Liver (tissue), 9 donors: ENCODE results near the gene COMP. TPM values are rescaled to one million over a fixed set of nuclear protein-coding genes. Genes with fewer than 3 reads are reported as not detected.

ENCODE experiments used
- DNase-seq: peaks from one replicate; pipeline ENCODE4 v3.0.0-alpha.2; 2017; ENCODE audit warnings: low spot score
- H3K27ac ChIP-seq, 2 donors: one replicate each; pipeline ENCODE4 v1.7.0; 2013; ENCODE audit warnings: inconsistent platforms in 2 of 2, low read length in 2 of 2, control low read depth in 1 of 2, low read depth in 1 of 2, mild to moderate bottlenecking in 1 of 2
- H3K27me3 ChIP-seq, 4 donors: one replicate each; pipeline versions ENCODE4 v1.6.1 to v1.7.0; 2013; ENCODE audit warnings: low read length in 3 of 4, inconsistent platforms in 1 of 4, mild to moderate bottlenecking in 1 of 4, moderate library complexity in 1 of 4; ENCODE audit not compliant: control insufficient read depth in 4 of 4, insufficient read depth in 4 of 4
- H3K36me3 ChIP-seq, 4 donors: one replicate each; pipeline versions ENCODE4 v1.6.1 to v1.7.0; 2013; ENCODE audit warnings: low read length in 3 of 4, mild to moderate bottlenecking in 3 of 4, low read depth in 1 of 4, moderate library complexity in 1 of 4; ENCODE audit not compliant: control insufficient read depth in 4 of 4, insufficient read depth in 3 of 4
- H3K4me1 ChIP-seq, 4 donors: one replicate each; pipeline versions ENCODE4 v1.6.1 to v1.7.0; 2013; ENCODE audit warnings: low read length in 3 of 4, mild to moderate bottlenecking in 3 of 4, moderate library complexity in 1 of 4; ENCODE audit not compliant: control insufficient read depth in 4 of 4, insufficient read depth in 4 of 4
- H3K4me3 ChIP-seq, 3 donors: one replicate each; pipeline versions ENCODE4 v1.6.1 to v1.7.0; 2013; ENCODE audit warnings: low read length in 3 of 3, control low read depth in 1 of 3, low read depth in 1 of 3, mild to moderate bottlenecking in 1 of 3
- H3K9ac ChIP-seq, 2 donors: one replicate each; pipeline ENCODE4 v1.7.0; 2013; ENCODE audit warnings: low read length in 2 of 2, mild to moderate bottlenecking in 2 of 2, moderate library complexity in 2 of 2, control low read depth in 1 of 2, low read depth in 1 of 2
- H3K9me3 ChIP-seq, 4 donors: one replicate each; pipeline versions ENCODE4 v1.6.1 to v1.7.0; 2013; ENCODE audit warnings: low read length in 3 of 4; ENCODE audit not compliant: control insufficient read depth in 4 of 4
- ATF3 ChIP-seq: IDR thresholded peaks from 2 replicates; pipeline ENCODE4 v1.6.1; 2016; ENCODE audit warnings: antibody characterized with exemption
- CTCF ChIP-seq: fragments of 150-350 bp; IDR thresholded peaks from 2 replicates; pipeline ENCODE4 v1.5.1; 2017; ENCODE audit warnings: improper control_type of control experiment, low read depth, low read length; ENCODE audit not compliant: missing input control
- EGR1 ChIP-seq, 2 donors: IDR thresholded peaks; 2 replicates each; pipeline ENCODE4 v1.6.1; 2016 to 2018; ENCODE audit warnings: antibody characterized with exemption in 2 of 2, low read depth in 2 of 2
- FOXA1 ChIP-seq: IDR thresholded peaks from 2 replicates; pipeline ENCODE4 v1.6.1; 2016; ENCODE audit warnings: antibody characterized with exemption
- FOXA2 ChIP-seq: IDR thresholded peaks from 2 replicates; pipeline ENCODE4 v1.6.1; 2016; ENCODE audit warnings: antibody characterized with exemption
- GABPA ChIP-seq, 2 donors: IDR thresholded peaks in 1 of 2; conservative IDR thresholded peaks in 1 of 2; 2 replicates each; pipeline ENCODE4 v1.6.1; 2016; ENCODE audit warnings: antibody characterized with exemption in 2 of 2, mild to moderate bottlenecking in 1 of 2, moderate library complexity in 1 of 2
- HNF4A ChIP-seq, 2 donors: conservative IDR thresholded peaks; 2 replicates each; pipeline ENCODE4 v1.6.1; 2016; ENCODE audit warnings: antibody characterized with exemption in 2 of 2, mild to moderate bottlenecking in 2 of 2
- HNF4G ChIP-seq: IDR thresholded peaks from 2 replicates; pipeline ENCODE4 v1.6.1; 2016; ENCODE audit warnings: antibody characterized with exemption
- JUND ChIP-seq, 2 donors: IDR thresholded peaks; 2 replicates each; pipeline ENCODE4 v1.6.1; 2016; ENCODE audit warnings: antibody characterized with exemption in 2 of 2
- MAX ChIP-seq: IDR thresholded peaks from 2 replicates; pipeline ENCODE4 v1.6.1; 2016; ENCODE audit warnings: antibody characterized with exemption
- NR2F2 ChIP-seq: IDR thresholded peaks from 2 replicates; pipeline ENCODE4 v1.6.1; 2016; ENCODE audit warnings: antibody characterized with exemption
- RAD21 ChIP-seq, 2 donors: IDR thresholded peaks; 2 replicates each; pipeline ENCODE4 v1.6.1; 2016; ENCODE audit warnings: antibody characterized with exemption in 2 of 2, mild to moderate bottlenecking in 2 of 2
- TAF1 ChIP-seq: conservative IDR thresholded peaks from 2 replicates; pipeline ENCODE4 v1.6.1; 2016; ENCODE audit warnings: antibody characterized with exemption, mild to moderate bottlenecking
- ZBTB33 ChIP-seq: IDR thresholded peaks from 2 replicates; pipeline ENCODE4 v1.6.1; 2016; ENCODE audit warnings: antibody characterized with exemption
- WGBS: extraction: QIAGEN DNeasy Blood & Tissue Kit; methylation state at CpG from one replicate; pipeline ENCODE4 v1.1.7; 2013; 5-methylcytosine and 5-hydroxymethylcytosine counted together
- polyA plus RNA-seq, 2 donors: library from polyadenylated mRNA; stranded (reverse) in 1 of 2; unstranded in 1 of 2; fragments of 200-250 nt in 1 of 2; fragments of >200 nt in 1 of 2; fragmentation: Nextera tagmentation in 1 of 2; extraction: Ambion mirVana in 1 of 2; gene quantifications; one replicate each; pipeline versions ENCODE4 v1.2.1 to v1.2.3, GENCODE V29; 2013 to 2015
- total RNA-seq, 2 donors: library from RNA; depleted of rRNA; stranded (reverse); fragments of >200 nt; gene quantifications; one replicate each; pipeline ENCODE4 v1.2.3, GENCODE V29; 2014
- donor health status: healthy.
- donor health status: healthy.
- donor health status: healthy.
- donor health status: healthy.
- donor health status: healthy.

COMP gene
- total and polyA plus RNA-seq, 4 donors: 0.03 to 0.17 TPM; not detected in 2

- H3K36me3 ChIP-seq: no peaks in the 10 kb centered on the region
- H3K4me3 ChIP-seq: no peak overlapping the region
- no peak overlapping the region for H3K9ac ChIP-seq
- H3K9me3 ChIP-seq: no peaks in the 10 kb centered on the region
- H3K4me1 ChIP-seq: peaks cover 0 to 3% (median under 1%) of the 10 kb centered on the region in 4 donors
- peaks cover 0 to 3% (median under 1%) of the 10 kb centered on the region in 4 donors for H3K27me3 ChIP-seq
- no peak overlapping the region for H3K27ac ChIP-seq
- no peak for DNase-seq
- no peak for TF ChIP-seq NR2F2
- no peak for TF ChIP-seq EGR1 (IDR thresholded peaks at IDR 0.05; ENCODE audit: low read depth in 2 of 2)
- no peak for TF ChIP-seq FOXA2
- TF ChIP-seq HNF4G: no peak
- TF ChIP-seq CTCF: no peak
- TF ChIP-seq HNF4A (conservative IDR thresholded peaks at IDR 0.05): no peak
- TF ChIP-seq GABPA (IDR thresholded peaks at IDR 0.05 in 1 of 2, conservative IDR thresholded peaks at IDR 0.05 in 1 of 2): no peak
- no peak for TF ChIP-seq ZBTB33
- no peak for TF ChIP-seq RAD21 (IDR thresholded peaks at IDR 0.05)
- no peak for TF ChIP-seq FOXA1
- no peak for TF ChIP-seq JUND (IDR thresholded peaks at IDR 0.05)
- WGBS: 89% methylated on average over 22 of the region's 22 CpGs
These were observed 8.4 kb downstream of the COMP start for GRCh38 chr19:18782559-18783225.

- Histone ChIP-seq H3K4me3 (no peak overlapping the region), H3K36me3 (no peaks in the 10 kb centered on the region), H3K27me3 (peaks cover 0 to 2% (median 0%) of the 10 kb centered on the region in 4 donors), H3K27ac (no peak overlapping the region), H3K9me3 (no peaks in the 10 kb centered on the region), H3K4me1 (peaks cover 0 to 1% (median 0%) of the 10 kb centered on the region in 4 donors), H3K9ac (no peak overlapping the region)
- 73% methylated on average over 20 of the region's 20 CpGs for whole genome bisulfite sequencing
- no peak for TF ChIP-seq HNF4G
- no peak for TF ChIP-seq HNF4A (conservative IDR thresholded peaks at IDR 0.05)
- DNase-seq: no peak
These were observed 9.1 kb downstream of the COMP start for GRCh38 chr19:18781885-18782527.

- peaks cover 0 to 1% (median 0%) of the 10 kb centered on the region in 4 donors for H3K4me1 ChIP-seq
- no peak for TF ChIP-seq TAF1
- no peak for TF ChIP-seq MAX
- no peak for TF ChIP-seq ATF3
- TF ChIP-seq FOXA2: no peak
- TF ChIP-seq FOXA1: no peak
- H3K27ac ChIP-seq: no peak overlapping the region
- H3K27me3 ChIP-seq: no peaks in the 10 kb centered on the region
- no peak overlapping the region for H3K4me3 ChIP-seq
- WGBS: 92% methylated on average over 14 of the region's 14 CpGs
- H3K36me3 ChIP-seq: no peaks in the 10 kb centered on the region
- no peaks in the 10 kb centered on the region for H3K9me3 ChIP-seq
- no peak overlapping the region for H3K9ac ChIP-seq
- no peak for DNase-seq
These were observed 10.0 kb downstream of the COMP start for GRCh38 chr19:18781047-18781600.
